RWPE1 (cell line): Measurements from ENCODE around the gene CCL14.
"Not testable (repeated sequence)": the region's sequence is repeated elsewhere in the genome, so short reads cannot be mapped to it uniquely, and the experiment has no call there.

ENCODE experiments used
- CTCF ChIA-PET: fragments of 350-600 bp; sonication (Branson Sonifier 250); formaldehyde crosslinking; extraction: SDS; loops from one replicate; lab custom pipeline; 2021; lab: Yijun Ruan, JAX
- POLR2A ChIA-PET: fragments of 400-600 bp; formaldehyde crosslinking; extraction: SDS; loops from one replicate; lab custom pipeline; 2020; ENCODE audit warnings: antibody characterized with exemption; ENCODE audit not compliant: low non-redundant PET; lab: Yijun Ruan, JAX
- DNase-seq: peaks from one replicate; pipeline ENCODE4 v3.0.0; 2012; ENCODE audit warnings: low spot score
- H3K27ac ChIP-seq: fragments of 450-650 bp; 2 replicates; pipeline ENCODE4 v1.5.1; 2017
- CTCF ChIP-seq: fragments of 450-650 bp; conservative IDR thresholded peaks from 2 replicates; pipeline ENCODE4 v1.5.1; 2017; ENCODE audit warnings: low read depth, mild to moderate bottlenecking

CCL14 gene

GRCh38 chr17:36019423-36019822, 32.9 kb upstream of the CCL14 start:
- H3K27ac ChIP-seq, result no peak overlapping the region
- ChIA-PET CTCF (no interaction called here), POLR2A (no interaction called here)
- TF ChIP-seq CTCF, result no peak
- DNase-seq, result no peak

- TF ChIP-seq CTCF, result no peak
- POLR2A ChIA-PET, result no interaction called here
- DNase-seq, result no peak
- H3K27ac ChIP-seq, result no peak within 1 kb of the TSS
- CTCF ChIA-PET, result no interaction called here
Observed at GRCh38 chr17:36017799-36018198, 31.3 kb upstream of the CCL14 start, which contains the start of gene CCL23. Gene CCL23 (minus strand): TSS chr17:36017972. CDS start chr17:36017897, 75 bp downstream.

- ChIA-PET POLR2A (no interaction called here), CTCF (no interaction called here)
- DNase-seq, result no peak
- no peak for TF ChIP-seq CTCF
- H3K27ac ChIP-seq, result no peak overlapping the region
Observed at GRCh38 chr17:36016555-36016954, 30.0 kb upstream of the CCL14 start.

- H3K27ac ChIP-seq, DNase-seq, POLR2A ChIA-PET: not testable (repeated sequence)
- CTCF ChIA-PET, result interaction anchor here (0.7 kb wide), 1 partner anchor 9 kb away, joined by 3 read pairs; no protein-coding TSS in a partner anchor
Observed at GRCh38 chr17:36015895-36016294, 29.4 kb upstream of the CCL14 start.

GRCh38 chr17:36014946-36015345, 28.4 kb upstream of the CCL14 start:
- no peak for TF ChIP-seq CTCF
- ChIA-PET POLR2A (no interaction called here), CTCF (interaction anchor here (0.7 kb wide), 2 partner anchors 10 to 46 kb away, joined by 3 read pairs; no protein-coding TSS in a partner anchor)
- no peak for DNase-seq
- H3K27ac ChIP-seq, result no peak overlapping the region

DNA sequence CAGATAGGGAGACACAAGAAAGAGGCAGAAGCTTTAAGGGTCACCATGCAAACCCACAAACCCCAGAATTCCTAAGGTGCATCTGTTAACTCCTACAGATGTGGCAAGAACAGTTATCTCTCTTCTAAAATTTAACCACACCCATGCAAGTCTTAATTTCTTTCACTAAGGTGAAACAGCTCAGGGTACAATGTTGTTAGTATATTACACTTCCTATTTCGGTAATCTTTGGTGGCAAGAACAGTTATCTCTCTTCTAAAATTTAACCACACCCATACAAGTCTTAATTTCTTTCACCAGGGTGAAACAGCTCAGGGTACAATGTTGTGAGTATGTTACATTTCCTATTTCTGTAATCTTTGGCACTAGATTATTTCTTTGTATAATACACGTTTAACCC, 24.7 kb upstream of the CCL14 start:
- POLR2A ChIA-PET, result no interaction called here
- H3K27ac ChIP-seq, result no peak overlapping the region
- no peak for TF ChIP-seq CTCF
- CTCF ChIA-PET, result no interaction called here
- no peak for DNase-seq

DNA sequence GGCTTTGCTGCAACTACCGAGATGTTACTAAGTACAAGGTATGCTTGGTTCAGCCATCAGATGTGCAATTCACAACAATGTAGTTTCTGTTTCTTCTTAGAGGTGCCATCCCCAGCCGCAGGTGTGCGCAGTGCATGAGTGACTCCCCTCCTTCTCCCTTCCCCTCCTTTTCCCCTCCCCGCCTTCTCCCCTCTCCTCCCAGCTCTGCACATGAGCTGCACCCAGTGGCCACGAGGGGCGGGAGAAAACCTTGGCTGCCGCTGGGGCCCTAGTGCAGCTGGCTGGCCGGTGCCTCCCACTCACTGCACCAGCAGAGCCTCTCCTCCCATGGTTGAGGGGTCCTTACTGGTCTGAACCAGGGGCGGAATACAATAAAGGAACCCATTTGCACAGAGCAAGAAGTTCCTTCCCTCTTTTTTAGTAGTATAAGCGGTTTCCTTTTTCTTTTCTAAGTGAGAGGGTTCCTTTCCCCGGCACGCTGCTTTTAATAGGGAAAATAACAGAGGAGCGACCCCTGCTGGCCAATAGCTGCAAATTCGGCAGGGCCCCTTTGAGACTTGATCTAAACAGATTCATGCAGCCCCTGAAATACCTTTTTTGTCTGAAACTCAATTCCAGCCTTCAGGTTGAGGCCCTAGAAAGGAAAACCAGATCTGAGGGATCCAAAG, 22.6 kb upstream of the CCL14 start:
- DNase-seq, result no peak
- ChIA-PET POLR2A (no interaction called here), CTCF (no interaction called here)
- no peak overlapping the region for H3K27ac ChIP-seq
- TF ChIP-seq CTCF, result no peak
